Progenitor cell of endocrine pancreas (in vitro differentiated cells): ENCODE data around the gene NT5M. TPM values are rescaled to one million over a fixed set of nuclear protein-coding genes. Genes with fewer than 3 reads are reported as not detected.

Experiments used
- DNase-seq: peaks from one replicate; pipeline ENCODE4 v3.0.0; 2021; ENCODE audit warnings: low spot score; ENCODE audit not compliant: unreplicated experiment
- H3K27ac Mint-ChIP-seq: 2 replicates; pipeline ENCODE4 v1.8.0; 2021; ENCODE audit warnings: mild to moderate bottlenecking, moderate library complexity, mixed read lengths
- H3K27me3 Mint-ChIP-seq: 2 replicates; pipeline ENCODE4 v1.8.0; 2021; ENCODE audit warnings: mixed read lengths
- H3K36me3 Mint-ChIP-seq: 2 replicates; pipeline ENCODE4 v1.8.0; 2022; ENCODE audit warnings: mixed read lengths; ENCODE audit not compliant: insufficient read depth
- H3K4me1 Mint-ChIP-seq: 2 replicates; pipeline ENCODE4 v1.8.0; 2021; ENCODE audit warnings: low read depth, mixed read lengths
- H3K4me3 Mint-ChIP-seq: 2 replicates; pipeline ENCODE4 v1.8.0; 2021; ENCODE audit warnings: low read depth, mild to moderate bottlenecking, moderate library complexity, mixed read lengths
- H3K9me3 Mint-ChIP-seq: 2 replicates; pipeline ENCODE4 v1.8.0; 2021; ENCODE audit warnings: low read depth, mixed read lengths
- total RNA-seq: library from RNA; stranded (reverse); gene quantifications from 2 replicates; pipeline ENCODE4 v1.2.1, GENCODE V29; 2021
- TF ChIP-seq, protein P1 (sequence below): fragments of 200-600 bp; sonication (generic); IDR thresholded peaks from one replicate; pipeline ENCODE4 v1.5.0; 2021; ENCODE audit warnings: antibody characterized with exemption, mild to moderate bottlenecking; ENCODE audit not compliant: unreplicated experiment

Gene NT5M
- total RNA-seq, 1 donor from 2014 or later: 2.4 TPM

DNA sequence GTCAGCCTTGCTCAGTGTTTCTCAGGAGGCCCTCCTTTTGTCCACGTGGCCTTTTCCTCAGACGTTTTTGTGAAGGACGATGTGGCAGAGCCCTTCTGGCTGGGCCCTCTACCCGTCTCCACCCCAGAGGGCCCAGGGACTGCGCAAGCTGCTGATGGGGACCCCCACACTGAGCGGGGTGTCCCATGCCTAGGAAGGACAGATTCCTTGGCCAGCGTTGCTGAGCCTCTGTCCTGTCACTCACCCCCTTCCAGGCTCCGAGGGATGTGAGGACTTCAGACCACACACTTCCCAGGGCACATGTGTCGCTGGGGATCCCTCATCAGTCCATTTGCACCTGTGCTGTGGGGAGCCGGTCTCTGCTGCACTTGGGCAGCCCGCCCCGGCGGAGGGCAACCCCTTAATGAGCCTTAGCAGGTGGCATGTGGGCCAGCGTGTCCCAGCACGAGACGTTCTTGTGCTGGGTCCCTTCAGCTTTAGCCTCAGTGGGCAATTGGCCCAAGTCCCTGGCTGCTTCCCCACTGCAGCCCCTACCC, 48.3 kb downstream of the NT5M start:
- H3K4me1 Mint-ChIP-seq: peaks cover 3% of the 10 kb centered on the region
- H3K27ac Mint-ChIP-seq: no peak overlapping the region
- H3K9me3 Mint-ChIP-seq: no peaks in the 10 kb centered on the region
- TF ChIP-seq, protein P1, sequence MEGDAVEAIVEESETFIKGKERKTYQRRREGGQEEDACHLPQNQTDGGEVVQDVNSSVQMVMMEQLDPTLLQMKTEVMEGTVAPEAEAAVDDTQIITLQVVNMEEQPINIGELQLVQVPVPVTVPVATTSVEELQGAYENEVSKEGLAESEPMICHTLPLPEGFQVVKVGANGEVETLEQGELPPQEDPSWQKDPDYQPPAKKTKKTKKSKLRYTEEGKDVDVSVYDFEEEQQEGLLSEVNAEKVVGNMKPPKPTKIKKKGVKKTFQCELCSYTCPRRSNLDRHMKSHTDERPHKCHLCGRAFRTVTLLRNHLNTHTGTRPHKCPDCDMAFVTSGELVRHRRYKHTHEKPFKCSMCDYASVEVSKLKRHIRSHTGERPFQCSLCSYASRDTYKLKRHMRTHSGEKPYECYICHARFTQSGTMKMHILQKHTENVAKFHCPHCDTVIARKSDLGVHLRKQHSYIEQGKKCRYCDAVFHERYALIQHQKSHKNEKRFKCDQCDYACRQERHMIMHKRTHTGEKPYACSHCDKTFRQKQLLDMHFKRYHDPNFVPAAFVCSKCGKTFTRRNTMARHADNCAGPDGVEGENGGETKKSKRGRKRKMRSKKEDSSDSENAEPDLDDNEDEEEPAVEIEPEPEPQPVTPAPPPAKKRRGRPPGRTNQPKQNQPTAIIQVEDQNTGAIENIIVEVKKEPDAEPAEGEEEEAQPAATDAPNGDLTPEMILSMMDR: no peak
- H3K27me3 Mint-ChIP-seq: peaks cover 6% of the 10 kb centered on the region
- no peak for DNase-seq
- no peaks in the 10 kb centered on the region for H3K36me3 Mint-ChIP-seq
- H3K4me3 Mint-ChIP-seq: no peak overlapping the region

DNA sequence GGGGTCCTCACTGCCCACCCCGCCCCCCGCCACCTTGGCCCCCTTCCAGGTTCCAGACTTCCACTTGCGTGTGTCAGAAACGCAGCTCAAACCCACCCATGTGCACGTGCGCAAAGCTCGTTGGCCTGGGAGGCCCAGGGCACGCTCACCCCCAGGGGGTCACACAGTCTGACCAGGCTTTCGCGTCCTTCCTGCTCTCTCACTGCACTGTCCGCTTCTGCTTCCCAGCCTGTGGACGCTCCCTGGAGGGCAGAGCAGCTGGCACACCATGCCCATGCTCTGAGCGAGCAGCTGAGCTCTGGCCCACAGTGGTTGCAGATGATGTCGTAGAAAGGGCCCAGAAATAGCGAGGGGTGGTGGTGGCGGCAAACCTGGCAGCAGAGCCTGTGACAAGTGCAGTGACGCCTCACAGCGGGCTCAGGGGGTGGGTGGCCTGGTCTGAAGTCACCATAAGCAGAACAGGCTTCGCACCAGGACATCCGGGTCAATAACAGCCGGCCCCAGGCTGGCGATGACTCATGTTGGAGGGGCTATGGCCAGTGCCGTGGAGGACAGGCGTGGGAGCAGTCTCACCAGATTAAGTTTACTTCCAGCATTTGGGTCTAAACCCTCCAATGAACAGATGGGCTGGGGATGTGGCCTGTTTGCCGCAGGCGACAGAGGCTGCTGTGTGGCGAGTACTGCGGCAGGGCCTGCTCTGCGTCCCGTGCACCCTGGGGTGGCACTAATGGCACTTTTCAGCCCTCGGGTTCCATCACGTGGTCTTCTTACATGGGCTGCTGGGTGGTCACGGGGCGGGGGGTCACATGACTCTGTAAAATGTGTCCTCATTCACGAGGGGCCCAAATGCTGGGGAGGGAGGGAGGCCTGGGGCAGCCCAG, 49.0 kb downstream of the NT5M start:
- Mint-ChIP-seq H3K4me1 (peaks cover 3% of the 10 kb centered on the region), H3K9me3 (no peaks in the 10 kb centered on the region), H3K4me3 (no peak overlapping the region), H3K27me3 (peaks cover 6% of the 10 kb centered on the region), H3K27ac (no peak overlapping the region), H3K36me3 (no peaks in the 10 kb centered on the region)
- no peak for DNase-seq
- TF ChIP-seq, protein P1: no peak

DNA sequence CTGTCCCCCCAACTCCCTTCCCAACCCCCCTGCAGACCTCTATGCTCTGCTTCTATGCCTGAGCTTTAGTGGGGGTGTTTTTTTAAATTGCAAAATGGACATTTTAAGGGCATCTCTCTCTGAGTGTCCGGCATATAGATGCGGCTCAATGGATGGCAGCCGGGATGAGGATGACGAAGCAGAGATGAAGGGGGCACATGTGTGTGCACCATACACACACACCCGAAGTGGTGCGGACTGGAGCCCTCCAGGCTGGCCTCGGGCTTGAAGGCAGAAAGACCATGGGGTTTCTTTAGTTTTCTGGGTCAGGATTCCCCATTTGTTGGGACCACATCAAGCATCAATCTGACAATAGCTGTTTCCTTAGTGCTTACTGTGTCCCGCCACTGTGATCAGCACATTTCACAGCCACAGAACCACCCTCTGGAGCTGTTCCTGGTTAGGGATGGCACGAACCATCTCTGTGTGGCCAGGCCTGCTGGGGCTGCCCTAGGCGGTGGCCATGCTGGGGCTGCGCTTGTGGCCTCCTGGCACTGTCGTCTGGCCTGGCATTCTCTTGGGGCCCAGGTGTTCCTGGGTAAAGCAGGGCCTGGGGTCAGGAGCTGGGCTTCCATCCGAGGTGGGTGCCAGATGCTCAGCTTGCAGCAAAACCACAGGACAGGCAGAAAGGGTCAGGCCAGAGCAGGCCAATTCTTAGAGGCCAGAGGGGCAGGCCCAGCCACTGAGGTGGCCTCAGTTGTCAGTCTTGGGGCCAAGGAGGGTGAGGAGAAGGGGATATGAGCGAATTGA, 49.9 kb downstream of the NT5M start:
- Mint-ChIP-seq H3K36me3 (no peaks in the 10 kb centered on the region), H3K4me3 (no peak overlapping the region), H3K9me3 (no peaks in the 10 kb centered on the region), H3K27me3 (peaks cover 6% of the 10 kb centered on the region), H3K27ac (peak overlapping the region; percentile 16), H3K4me1 (peaks cover 3% of the 10 kb centered on the region)
- TF ChIP-seq, protein P1: no peak
- DNase-seq: no peak

DNA sequence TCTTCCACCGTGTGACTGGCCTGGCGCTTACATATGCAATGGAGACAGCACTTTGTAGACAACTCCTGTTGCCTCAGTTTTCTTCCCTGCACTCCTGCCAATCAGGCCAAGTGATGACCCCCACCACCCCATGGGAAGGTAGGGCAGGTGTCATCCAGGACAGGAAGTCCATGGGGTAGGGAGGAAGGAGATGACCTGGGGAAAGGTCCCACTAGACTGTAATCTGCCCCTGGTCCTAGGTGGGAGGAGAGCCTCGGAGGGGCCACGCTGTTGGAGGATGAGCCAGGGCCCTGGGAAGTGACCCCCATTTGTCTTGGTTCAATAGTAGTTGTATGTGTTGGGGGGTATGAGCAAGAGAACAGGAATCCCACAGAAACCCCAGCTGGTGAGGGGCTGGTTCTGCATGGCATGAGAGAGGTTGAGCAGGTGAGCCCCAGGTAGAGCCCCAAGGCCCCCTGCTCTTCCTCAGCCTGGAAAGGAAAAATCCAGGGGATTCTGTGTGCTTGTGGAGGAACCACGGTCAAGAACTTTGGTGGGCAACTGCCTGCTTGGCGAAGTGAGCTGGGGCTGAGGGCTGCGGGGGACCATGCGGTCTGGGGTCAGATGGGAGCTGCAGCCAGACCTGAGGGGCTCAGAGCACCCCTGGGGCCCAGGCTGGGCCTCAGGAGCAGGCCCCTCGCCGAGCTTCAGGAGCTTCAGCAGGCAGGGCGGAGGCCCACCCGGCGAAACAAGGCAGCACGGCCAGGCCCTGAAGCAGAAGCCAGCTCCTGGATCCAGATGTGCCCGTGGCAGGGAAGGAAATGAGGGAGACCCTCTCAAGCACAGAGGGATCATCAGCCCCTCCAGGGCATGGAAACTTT, 50.7 kb downstream of the NT5M start:
- TF ChIP-seq, protein P1: no peak
- Mint-ChIP-seq H3K9me3 (peaks cover 4% of the 10 kb centered on the region), H3K27me3 (peaks cover 9% of the 10 kb centered on the region), H3K36me3 (no peaks in the 10 kb centered on the region), H3K4me1 (peaks cover 3% of the 10 kb centered on the region), H3K4me3 (no peak overlapping the region), H3K27ac (no peak overlapping the region)
- no peak for DNase-seq
